Measurements from ENCODE around the gene NELFB. TPM values are rescaled to one million over a fixed set of nuclear protein-coding genes. Genes with fewer than 3 reads are reported as not detected.

NELFB gene
- total RNA-seq, 1 experiment from 2014 or later, result 71.7 TPM

DNA sequence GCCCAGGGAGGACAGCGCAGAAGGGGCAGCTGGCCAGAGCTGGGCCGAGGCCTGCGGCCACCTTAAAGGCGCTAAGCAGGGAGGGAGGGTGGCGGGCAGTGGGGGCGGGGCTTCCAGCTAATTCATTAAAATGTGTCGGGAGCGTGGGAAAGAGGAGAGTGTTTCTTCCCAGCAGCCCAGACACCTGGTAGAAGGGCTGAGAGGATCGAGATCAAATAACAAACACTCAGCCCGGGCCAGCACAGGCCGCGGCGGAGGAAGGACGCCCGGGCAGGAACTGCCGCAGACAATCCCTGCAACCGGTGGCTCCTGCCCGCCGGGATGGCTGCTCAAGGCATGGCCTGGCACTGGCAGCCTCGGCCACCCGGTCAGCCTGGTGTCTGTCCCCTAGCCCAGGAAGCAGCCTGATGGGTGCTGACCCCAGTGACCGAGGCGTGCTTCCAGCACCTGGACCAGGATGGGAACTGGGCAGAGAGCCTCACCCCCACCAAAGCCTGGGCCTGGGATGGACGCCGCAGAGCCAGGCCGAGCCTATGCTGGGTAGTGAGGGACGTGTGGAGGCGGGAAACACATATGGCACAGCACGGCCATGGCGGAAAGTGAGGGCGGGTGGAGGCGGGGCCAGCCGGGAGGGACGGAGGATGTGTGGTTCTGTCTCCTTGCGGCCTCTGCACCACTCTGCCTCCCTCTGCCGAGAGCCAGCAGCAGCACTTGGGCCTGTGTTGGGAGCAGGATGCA lies 50.1 kb downstream of the NELFB start:
- H3K4ac ChIP-seq (ENCODE audit: low read depth, low read length), result no peak overlapping the region
- no peaks in the 10 kb centered on the region for H3K9me3 ChIP-seq (ENCODE audit: control insufficient read depth, low read depth, low read length)
- no peak overlapping the region for H3K27ac Mint-ChIP-seq
- no peaks in the 10 kb centered on the region for H3K23me2 ChIP-seq (ENCODE audit: insufficient read length, low read depth, low read length, poor library complexity, severe bottlenecking)
- H4K91ac ChIP-seq (ENCODE audit: insufficient read length, low read depth, low read length), result no peak overlapping the region
- H3K4me1 Mint-ChIP-seq, result peaks cover 7 to 30% of the 10 kb centered on the region in 2 experiments
- H3K27me3 Mint-ChIP-seq (ENCODE audit: low read depth), result peaks cover 11% of the 10 kb centered on the region
- no peak overlapping the region for H3K18ac ChIP-seq (ENCODE audit: insufficient read length, low read depth, low read length)
- H3K9ac ChIP-seq (ENCODE audit: extremely low read depth, insufficient read length, low read length), result no peak overlapping the region
- H3K27me3 ChIP-seq (ENCODE audit: insufficient read depth, low read length), result no peaks in the 10 kb centered on the region; the same call in 1 of the 2 replicates
- no peak overlapping the region for H3K14ac ChIP-seq (ENCODE audit: insufficient read depth, low read length)
- H3K4me2 ChIP-seq (ENCODE audit: insufficient read depth, insufficient read length, low read length), result no peak overlapping the region
- no peak overlapping the region for H2AK5ac ChIP-seq (ENCODE audit: insufficient read length, low read length)
- WGBS (ENCODE audit: extremely low coverage, insufficient read length, low lambda C conversion rate), result no CpG with 5 or more reads among the region's 36 CpGs
- H3K56ac ChIP-seq (ENCODE audit: insufficient read length, low read depth, low read length), result no peak overlapping the region
- no peaks in the 10 kb centered on the region for H3K79me1 ChIP-seq (ENCODE audit: insufficient read depth, low read depth, low read length, poor library complexity, severe bottlenecking)
- peaks cover 0 to 2% of the 10 kb centered on the region in 2 experiments; a peak in 3 of 5 replicates for H3K9me3 Mint-ChIP-seq
- H3K4me1 ChIP-seq (ENCODE audit: insufficient read depth, low read length), result no peaks in the 10 kb centered on the region; the same call in 1 of the 2 replicates
- H2BK20ac ChIP-seq (ENCODE audit: low read depth, low read length, poor library complexity, severe bottlenecking), result no peak overlapping the region
- no peaks in the 10 kb centered on the region for H3K79me2 ChIP-seq (ENCODE audit: insufficient read depth, low read length)
- H3K27ac ChIP-seq (ENCODE audit: insufficient read length, low read depth, low read length), result no peak overlapping the region
- no peak overlapping the region for H2BK120ac ChIP-seq (ENCODE audit: low read depth, low read length, poor library complexity, severe bottlenecking)
- TF ChIP-seq, protein P1, sequence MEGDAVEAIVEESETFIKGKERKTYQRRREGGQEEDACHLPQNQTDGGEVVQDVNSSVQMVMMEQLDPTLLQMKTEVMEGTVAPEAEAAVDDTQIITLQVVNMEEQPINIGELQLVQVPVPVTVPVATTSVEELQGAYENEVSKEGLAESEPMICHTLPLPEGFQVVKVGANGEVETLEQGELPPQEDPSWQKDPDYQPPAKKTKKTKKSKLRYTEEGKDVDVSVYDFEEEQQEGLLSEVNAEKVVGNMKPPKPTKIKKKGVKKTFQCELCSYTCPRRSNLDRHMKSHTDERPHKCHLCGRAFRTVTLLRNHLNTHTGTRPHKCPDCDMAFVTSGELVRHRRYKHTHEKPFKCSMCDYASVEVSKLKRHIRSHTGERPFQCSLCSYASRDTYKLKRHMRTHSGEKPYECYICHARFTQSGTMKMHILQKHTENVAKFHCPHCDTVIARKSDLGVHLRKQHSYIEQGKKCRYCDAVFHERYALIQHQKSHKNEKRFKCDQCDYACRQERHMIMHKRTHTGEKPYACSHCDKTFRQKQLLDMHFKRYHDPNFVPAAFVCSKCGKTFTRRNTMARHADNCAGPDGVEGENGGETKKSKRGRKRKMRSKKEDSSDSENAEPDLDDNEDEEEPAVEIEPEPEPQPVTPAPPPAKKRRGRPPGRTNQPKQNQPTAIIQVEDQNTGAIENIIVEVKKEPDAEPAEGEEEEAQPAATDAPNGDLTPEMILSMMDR (conservative IDR thresholded peaks at IDR 0.05), result no peak
- no peak overlapping the region for H3K23ac ChIP-seq (ENCODE audit: insufficient read length, low read depth, low read length)
- DNase-seq, result peak; percentile 83
- H2BK5ac ChIP-seq (ENCODE audit: insufficient read length, low read length), result no peak overlapping the region
- peak overlapping the region in 1 of 2 experiments; percentile 48; a peak in 1 of 5 replicates for H3K4me3 Mint-ChIP-seq
- no peak overlapping the region for H3T11ph ChIP-seq (ENCODE audit: low read length)
- H4K20me1 ChIP-seq (ENCODE audit: control insufficient read depth, insufficient read depth, insufficient read length), result no peaks in the 10 kb centered on the region
- no peak overlapping the region for H2AFZ ChIP-seq (ENCODE audit: low read length)
- peaks cover 0 to 2% (median 0%) of the 10 kb centered on the region in 3 experiments; a peak in 2 of 7 replicates for H3K36me3 Mint-ChIP-seq (ENCODE audit: insufficient read depth in 1 of 3, low read depth in 3 of 3)
- no peak overlapping the region for H2BK15ac ChIP-seq (ENCODE audit: low read depth, low read length)
- H2BK12ac ChIP-seq (ENCODE audit: insufficient read length, low read depth, low read length), result no peak overlapping the region
- H4K5ac ChIP-seq (ENCODE audit: insufficient read length, low read depth, low read length), result no peak overlapping the region
- no peak overlapping the region for H4K8ac ChIP-seq (replicated peaks; ENCODE audit: insufficient read length, low read depth, low read length)

All from H9 (cell line).